Measurements from ENCODE around the gene USP19. TPM values are rescaled to one million over a fixed set of nuclear protein-coding genes. Genes with fewer than 3 reads are reported as not detected.

USP19 gene
- total RNA-seq, 1 donor from 2014 or later, result 68.0 TPM

GRCh38 chr3:49134471-49135265 is 14.0 kb upstream of the USP19 start:
- no peak for DNase-seq (ENCODE audit: low read depth)

DNA sequence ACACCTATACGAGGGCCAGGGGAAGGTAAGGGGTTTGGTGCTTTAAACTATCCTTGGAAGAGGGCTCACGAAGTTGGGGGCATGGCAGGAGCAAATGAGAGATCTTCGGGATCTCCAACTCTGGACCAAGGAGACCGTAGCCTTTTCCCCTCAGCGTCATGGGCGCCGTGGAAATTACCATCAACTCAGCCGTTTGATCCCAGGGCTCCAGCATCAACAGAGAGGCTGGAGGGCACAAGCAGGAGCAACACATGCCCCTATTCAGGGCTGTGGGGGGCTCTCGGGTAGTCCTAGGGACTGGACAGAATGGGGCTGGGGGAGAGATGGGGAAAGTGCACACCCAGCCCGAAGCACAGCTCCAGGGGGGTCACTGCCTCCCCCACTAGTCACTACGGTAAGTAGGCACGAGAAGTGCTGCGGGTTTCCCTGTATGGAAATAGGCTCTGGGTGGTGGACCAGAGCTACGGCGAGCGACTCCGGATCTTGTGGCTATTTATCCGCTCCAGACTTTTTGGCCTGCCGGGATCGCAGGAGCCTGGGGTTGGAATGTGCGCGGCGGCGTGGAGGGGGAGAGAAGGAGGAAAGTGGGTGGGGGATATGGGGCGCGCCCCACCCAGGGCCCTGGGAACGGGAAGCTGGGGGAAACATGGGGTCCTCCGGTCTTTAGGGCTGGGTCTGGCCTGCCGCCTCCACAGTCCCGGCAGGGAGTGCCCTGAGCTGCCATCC is 12.8 kb upstream of the USP19 start:
- peak; percentile 81 for DNase-seq (ENCODE audit: low read depth)

GRCh38 chr3:49132437-49133225 is 12.0 kb upstream of the USP19 start, which contains the start of gene LAMB2:
TSS of gene LAMB2 (minus strand) at chr3:49133050. CDS start at chr3:49132867, 183 bp downstream.
- DNase-seq (ENCODE audit: low read depth), result peak; percentile 74

DNA sequence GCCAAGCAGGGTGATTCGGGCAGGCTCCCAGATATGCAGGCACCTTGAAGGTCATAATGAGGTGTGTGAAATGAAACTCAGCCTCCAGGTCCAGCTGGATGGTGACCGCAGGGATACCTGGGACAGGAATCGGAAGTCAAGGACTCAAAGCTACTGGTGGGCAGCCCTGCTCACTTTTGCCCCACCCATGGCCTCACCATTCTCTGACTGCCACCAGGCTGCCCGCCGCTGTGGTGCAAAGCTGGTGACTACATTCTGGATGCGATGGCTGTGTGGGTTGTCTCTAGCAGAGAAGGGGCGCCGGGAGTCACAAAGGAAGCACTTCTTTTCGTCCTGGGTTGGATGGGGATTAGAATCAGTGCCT is 11.4 kb upstream of the USP19 start:
- no peak for DNase-seq (ENCODE audit: low read depth)

GRCh38 chr3:49131576-49131975 is 11.0 kb upstream of the USP19 start:
- DNase-seq (ENCODE audit: low read depth), result no peak

- no peak for DNase-seq (ENCODE audit: low read depth)
Observed at GRCh38 chr3:49131040-49131439, 10.4 kb upstream of the USP19 start.

GRCh38 chr3:49124991-49125670 is 4.5 kb upstream of the USP19 start:
- DNase-seq (ENCODE audit: low read depth), result no peak

DNA sequence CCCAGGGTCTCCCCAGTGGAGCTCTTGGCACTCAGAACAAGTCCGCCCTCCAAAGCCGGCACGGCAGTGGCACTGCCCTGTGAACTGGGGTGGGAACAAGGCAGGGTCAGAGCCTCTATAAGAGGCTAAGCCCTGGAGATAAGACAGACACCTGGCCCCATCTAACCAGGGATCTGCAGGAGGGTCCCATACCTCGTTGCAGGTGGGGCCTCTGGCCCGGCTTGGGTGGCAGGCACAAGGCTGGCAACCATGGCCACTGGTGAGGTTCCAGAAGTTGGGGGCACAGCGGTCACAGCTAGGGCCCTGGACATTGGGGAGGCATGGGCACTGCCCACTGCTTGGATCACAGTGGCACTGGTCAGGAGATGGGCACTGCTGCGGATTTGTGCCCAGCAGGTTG is 3.6 kb upstream of the USP19 start:
- no peak for DNase-seq (ENCODE audit: low read depth)

DNA sequence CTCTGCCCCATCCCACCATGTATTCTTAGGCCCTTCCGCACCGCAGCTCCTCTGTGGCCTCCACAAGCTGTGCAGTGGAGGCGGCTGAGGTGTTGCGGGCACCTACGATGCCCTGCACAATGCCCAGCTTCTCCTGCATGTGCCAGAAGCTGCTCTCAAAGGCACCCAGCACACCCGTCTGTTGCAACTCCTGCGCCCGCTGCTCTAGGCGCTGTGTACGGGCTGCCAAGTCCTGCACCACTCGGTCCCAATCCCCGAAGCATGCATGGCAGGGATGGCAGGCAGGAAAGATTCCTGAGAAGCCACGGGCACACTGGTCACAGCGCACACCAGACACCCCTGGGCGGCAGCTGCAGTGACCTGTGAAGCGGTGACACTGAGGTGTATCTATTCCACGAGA is 3.1 kb upstream of the USP19 start:
- DNase-seq (ENCODE audit: low read depth), result no peak

DNA sequence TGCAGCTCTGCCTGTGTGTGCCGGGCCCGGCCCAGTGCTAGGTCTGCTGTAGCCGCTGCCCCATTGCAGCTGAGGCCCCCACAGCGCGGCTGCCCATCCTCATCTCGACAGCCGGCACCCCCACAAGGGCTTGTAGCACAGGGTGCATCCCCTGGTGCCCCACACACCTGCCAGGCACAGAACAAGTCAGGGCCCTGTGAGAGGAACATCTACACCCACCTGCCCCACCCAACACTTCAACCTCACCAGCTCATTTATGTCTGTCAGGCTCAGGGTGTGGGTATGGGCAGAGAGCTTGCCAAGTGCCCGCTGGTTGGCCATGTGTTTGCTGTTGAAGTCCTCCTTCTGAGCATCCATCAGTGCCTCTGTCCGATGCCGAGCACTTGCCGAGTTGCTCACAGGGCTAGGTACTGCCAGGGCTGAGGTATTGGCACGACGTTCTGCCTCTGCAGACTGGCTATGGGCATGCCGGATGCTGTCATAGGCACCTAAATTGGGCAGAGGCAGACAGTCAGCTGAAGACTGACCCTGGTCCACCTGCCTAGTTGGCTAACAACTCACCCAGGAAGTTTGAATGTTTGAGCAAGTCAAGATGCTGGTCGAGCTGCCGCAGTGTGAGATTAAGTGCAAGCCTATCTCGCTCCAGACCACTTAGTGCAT is 2.4 kb upstream of the USP19 start:
- DNase-seq (ENCODE audit: low read depth), result no peak

DNA sequence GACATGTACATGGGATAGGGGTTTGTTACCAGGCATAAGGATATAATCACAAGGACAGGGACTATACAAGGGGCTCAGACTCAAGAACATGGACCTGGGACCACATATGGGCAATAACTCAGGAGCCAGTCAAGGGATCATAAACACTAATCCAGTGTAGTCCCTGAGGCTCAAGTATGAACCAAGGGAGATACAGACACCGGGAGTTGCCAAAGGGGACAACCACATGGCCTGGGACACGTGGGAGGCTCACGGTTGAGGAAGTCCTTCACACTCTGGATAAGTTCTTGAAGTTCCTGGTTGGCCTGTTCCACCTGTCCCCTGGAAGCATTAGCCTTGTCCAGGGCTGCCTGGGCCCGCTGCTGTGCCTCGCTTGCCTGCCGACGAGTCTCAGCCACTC is 1.8 kb upstream of the USP19 start:
- DNase-seq (ENCODE audit: low read depth), result no peak

- DNase-seq (ENCODE audit: low read depth), result no peak
Observed at GRCh38 chr3:49122022-49122421, 1.4 kb upstream of the USP19 start.

DNA sequence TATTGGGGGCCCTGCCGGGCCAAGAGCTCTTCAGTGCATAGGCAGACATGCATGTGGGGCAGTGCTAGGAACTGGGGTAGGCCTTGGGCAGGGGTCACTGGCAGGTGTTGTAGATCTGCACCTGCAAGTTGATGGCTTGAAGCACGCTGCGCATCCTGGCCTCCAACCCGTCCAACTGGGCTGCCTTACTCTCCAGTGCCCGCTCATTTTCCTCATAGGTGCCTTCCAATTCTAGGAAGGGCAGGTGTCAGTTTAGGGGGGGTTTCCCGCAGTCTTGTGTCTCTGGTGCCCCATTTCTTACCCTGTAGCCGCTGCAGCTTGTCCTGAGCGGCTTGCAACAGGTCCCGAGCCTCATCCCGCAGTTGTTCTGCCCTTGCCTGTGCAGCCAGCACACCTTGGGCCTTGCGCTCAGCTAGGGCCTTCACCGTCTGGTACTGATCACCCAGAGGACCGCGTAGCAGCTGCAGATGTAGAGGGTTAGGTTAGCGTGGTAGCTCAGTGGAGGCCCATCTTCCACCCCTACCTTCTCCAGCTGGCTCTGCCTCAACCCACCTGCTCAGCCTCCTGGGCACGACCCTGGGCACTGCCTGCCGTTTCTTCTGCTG is 611 bp upstream of the USP19 start:
- no peak for DNase-seq (ENCODE audit: low read depth)

DNA sequence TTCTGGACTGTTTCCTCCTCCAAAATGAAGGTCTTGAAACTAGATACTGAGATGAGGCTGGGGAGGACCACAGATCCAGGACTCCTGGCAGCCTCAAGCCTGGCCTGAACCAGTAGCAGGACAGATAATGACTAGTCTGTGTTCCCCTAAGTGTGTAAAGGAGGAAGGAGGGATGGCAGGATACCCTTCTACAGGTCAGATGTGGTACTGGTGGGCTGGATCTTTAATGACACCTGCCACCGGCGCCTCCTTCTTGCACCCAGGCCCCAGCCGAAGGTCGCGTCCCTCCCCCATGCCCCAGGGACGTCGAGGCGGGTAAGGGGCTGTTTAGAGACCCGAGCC is 556 bp downstream of the USP19 start:
- no peak for DNase-seq (ENCODE audit: low read depth)

DNA sequence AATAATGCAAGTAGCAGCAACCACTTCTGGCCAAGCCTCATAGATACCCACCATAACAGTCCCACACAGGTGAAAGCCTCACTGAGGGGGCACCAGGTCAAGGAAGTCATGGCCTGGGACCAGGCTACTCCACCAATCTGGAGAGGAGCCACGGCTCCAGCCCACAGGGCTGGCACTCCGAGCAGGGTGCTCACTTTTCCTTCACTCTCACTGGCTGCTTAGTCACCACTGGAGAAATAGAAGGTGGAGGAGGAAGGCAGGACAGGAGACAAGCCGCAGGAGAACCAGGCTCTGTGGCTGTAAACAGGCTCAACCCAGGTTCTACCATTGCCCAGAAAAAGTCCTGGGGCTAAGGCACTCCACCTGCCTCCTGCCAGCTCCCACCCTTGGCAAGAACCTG is 1.2 kb downstream of the USP19 start:
- no peak for DNase-seq (ENCODE audit: low read depth)

DNA sequence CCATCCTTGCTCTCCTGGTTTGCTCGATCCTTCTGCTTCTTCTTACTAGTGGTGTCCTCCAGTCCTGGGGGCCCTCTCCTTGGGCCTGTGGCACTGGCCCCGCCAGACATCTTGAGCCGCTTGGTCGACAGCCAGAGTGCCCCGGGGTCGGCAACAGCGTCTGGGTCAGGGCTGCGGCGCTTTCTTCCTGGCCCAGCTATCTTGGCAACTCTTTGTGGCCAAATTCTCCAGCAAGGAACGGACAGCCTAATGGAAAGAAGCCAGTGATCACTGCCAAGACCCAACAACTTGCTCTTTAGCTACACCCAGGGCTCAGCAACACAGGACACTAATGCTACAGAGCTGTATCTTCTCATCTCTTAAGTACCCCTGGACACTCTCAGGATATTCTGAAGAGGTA is 1.6 kb downstream of the USP19 start:
- DNase-seq (ENCODE audit: low read depth), result no peak

- no peak for DNase-seq (ENCODE audit: low read depth)
Observed at GRCh38 chr3:49112262-49112661, 8.4 kb downstream of the USP19 start.

GRCh38 chr3:49111347-49111746 is 9.3 kb downstream of the USP19 start:
- no peak for DNase-seq (ENCODE audit: low read depth)

DNA sequence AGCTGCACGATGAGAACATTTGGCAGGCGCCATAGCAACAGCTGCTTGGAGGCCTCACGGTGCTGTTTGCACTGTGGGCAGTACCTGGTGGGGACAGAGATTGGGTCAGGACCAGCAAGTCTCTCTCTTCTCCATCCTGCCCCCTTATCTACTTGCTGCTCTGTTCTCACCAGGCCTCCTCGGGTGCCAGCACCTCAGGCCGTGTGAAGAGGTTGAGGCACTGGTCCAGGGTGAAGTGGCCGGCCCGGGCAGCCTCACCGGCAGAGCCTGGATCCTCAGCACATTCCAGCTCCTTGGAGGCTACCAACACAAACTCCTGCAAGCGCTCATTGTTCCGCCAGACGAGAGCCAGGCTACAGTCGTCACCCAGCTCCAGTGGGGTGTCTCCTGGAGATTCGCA is 9.8 kb downstream of the USP19 start:
- DNase-seq (ENCODE audit: low read depth), result no peak

GRCh38 chr3:49108346-49108745 is 12.3 kb downstream of the USP19 start:
- no peak for DNase-seq (ENCODE audit: low read depth)

Measured in renal cortical epithelial cell (primary cell).